MM.1S (cell line): ENCODE data around the gene GUCY1B1.
"Not testable (repeated sequence)": the region's sequence is repeated elsewhere in the genome, so short reads cannot be mapped to it uniquely, and the experiment has no call there.

ENCODE experiments used
- DNase-seq: peaks from one replicate; pipeline ENCODE4 v3.0.0-alpha.2; 2015
- H2AFZ ChIP-seq: fragments of 300-600 bp; sonication (generic); 2 replicates; pipeline ENCODE4 v1.6.0; 2016; ENCODE audit warnings: antibody characterized with exemption, low read length
- H3F3A ChIP-seq: fragments of 300-600 bp; sonication (generic); 2 replicates; pipeline ENCODE4 v1.6.1; 2016; ENCODE audit warnings: mild to moderate bottlenecking, antibody characterized with exemption, low read length, moderate library complexity, mixed read lengths; ENCODE audit not compliant: insufficient read depth
- H3K27ac ChIP-seq: fragments of 300-600 bp; sonication (generic); 2 replicates; pipeline ENCODE4 v1.5.1; 2016; ENCODE audit warnings: mild to moderate bottlenecking, low read length
- H3K27me3 ChIP-seq: fragments of 300-600 bp; sonication (generic); replicated peaks from 2 replicates; pipeline ENCODE4 v1.6.0; 2016; ENCODE audit warnings: low read length; ENCODE audit not compliant: insufficient read depth
- H3K36me3 ChIP-seq: fragments of 300-600 bp; sonication (generic); replicated peaks from 2 replicates; pipeline ENCODE4 v1.6.1; 2016; ENCODE audit warnings: mild to moderate bottlenecking, low read length, mixed read lengths; ENCODE audit not compliant: insufficient read depth
- H3K4me1 ChIP-seq: fragments of 300-600 bp; sonication (generic); 2 replicates; pipeline ENCODE4 v1.6.1; 2016; ENCODE audit warnings: low read length, mixed read lengths
- H3K4me2 ChIP-seq: fragments of 300-600 bp; sonication (generic); 2 replicates; pipeline ENCODE4 v1.6.0; 2016; ENCODE audit warnings: low read depth, low read length
- H3K4me3 ChIP-seq: fragments of 300-600 bp; sonication (generic); 2 replicates; pipeline ENCODE4 v1.5.1; 2016; ENCODE audit warnings: low read length, mixed read lengths
- H3K79me2 ChIP-seq: fragments of 300-600 bp; sonication (generic); 2 replicates; pipeline ENCODE4 v1.6.1; 2016; ENCODE audit warnings: mixed run types, low read length, mixed read lengths
- H3K9ac ChIP-seq: fragments of 300-600 bp; sonication (generic); 2 replicates; pipeline ENCODE4 v1.6.1; 2016; ENCODE audit warnings: low read length, mixed read lengths
- H3K9me2 ChIP-seq: fragments of 300-600 bp; sonication (generic); replicated peaks from 2 replicates; pipeline ENCODE4 v1.6.1; 2016; ENCODE audit warnings: mild to moderate bottlenecking, low read length, mixed read lengths; ENCODE audit not compliant: insufficient read depth
- H3K9me3 ChIP-seq: fragments of 300-600 bp; sonication (generic); replicated peaks from 2 replicates; pipeline ENCODE4 v1.6.1; 2016; ENCODE audit warnings: mild to moderate bottlenecking, low read length, mixed read lengths; ENCODE audit not compliant: insufficient read depth
- H4K20me1 ChIP-seq: fragments of 300-600 bp; sonication (generic); 2 replicates; pipeline ENCODE4 v1.6.1; 2016; ENCODE audit warnings: mild to moderate bottlenecking, low read length, moderate library complexity, mixed read lengths; ENCODE audit not compliant: insufficient read depth
- EZH2 ChIP-seq: fragments of 300-600 bp; sonication (generic); optimal IDR thresholded peaks from 2 replicates; pipeline ENCODE3; 2017; ENCODE audit warnings: low read depth, mild to moderate bottlenecking, antibody characterized with exemption, low read length, mixed read lengths
- EZH2phosphoT487 ChIP-seq: fragments of 300-600 bp; sonication (generic); IDR thresholded peaks from 2 replicates; pipeline ENCODE4 v1.6.1; 2018; ENCODE audit warnings: antibody characterized with exemption, low read length
- TF ChIP-seq, protein P1 (sequence below): fragments of 300-600 bp; sonication (generic); IDR thresholded peaks from 2 replicates; pipeline ENCODE4 v1.5.1; 2016; ENCODE audit warnings: antibody characterized with exemption, low read length, mixed read lengths

The GUCY1B1 gene

DNA sequence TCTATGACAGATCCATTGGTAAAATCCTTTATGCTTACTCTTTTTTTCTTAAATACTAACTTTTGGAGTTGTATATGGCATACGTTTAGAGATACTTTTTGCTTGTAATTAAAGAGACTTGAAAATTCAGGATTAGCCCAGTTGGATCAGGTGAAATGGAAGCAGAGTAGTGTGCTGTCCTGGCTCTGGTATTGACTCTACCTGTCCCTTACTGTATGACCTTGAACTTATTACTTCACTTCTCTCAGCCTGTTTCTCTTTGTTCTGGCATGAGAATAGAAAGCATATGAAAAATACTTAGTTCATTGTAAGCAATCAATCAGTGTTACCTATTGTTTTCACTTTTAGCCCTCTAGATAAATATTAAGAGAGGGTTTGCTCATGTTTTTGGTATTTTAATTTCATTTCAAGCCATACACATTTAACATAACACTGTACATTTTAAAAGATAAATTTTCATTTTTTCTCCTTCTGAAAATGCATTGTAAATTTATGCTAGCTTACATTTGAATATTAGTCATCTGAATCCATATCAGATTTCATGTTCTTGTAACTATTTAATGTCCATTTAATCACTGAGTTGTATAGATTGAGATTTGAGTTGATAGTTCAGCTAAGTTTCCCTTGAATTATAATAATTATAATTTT, 35.9 kb downstream of the GUCY1B1 start:
- TF ChIP-seq EZH2, result no peak
- H3K4me3 ChIP-seq, result no peak overlapping the region
- no peaks in the 10 kb centered on the region for H3F3A ChIP-seq
- no peaks in the 10 kb centered on the region for H3K9me3 ChIP-seq
- no peaks in the 10 kb centered on the region for H3K36me3 ChIP-seq
- no peak overlapping the region for H2AFZ ChIP-seq
- no peaks in the 10 kb centered on the region for H3K9me2 ChIP-seq
- H3K27ac ChIP-seq, result no peak overlapping the region
- no peak overlapping the region for H3K4me2 ChIP-seq
- no peaks in the 10 kb centered on the region for H3K27me3 ChIP-seq
- H3K4me1 ChIP-seq, result peaks cover under 1% of the 10 kb centered on the region; the same call in 1 of the 2 replicates
- H3K9ac ChIP-seq, result no peak overlapping the region
- no peak for DNase-seq
- no peaks in the 10 kb centered on the region for H3K79me2 ChIP-seq
- no peaks in the 10 kb centered on the region for H4K20me1 ChIP-seq

DNA sequence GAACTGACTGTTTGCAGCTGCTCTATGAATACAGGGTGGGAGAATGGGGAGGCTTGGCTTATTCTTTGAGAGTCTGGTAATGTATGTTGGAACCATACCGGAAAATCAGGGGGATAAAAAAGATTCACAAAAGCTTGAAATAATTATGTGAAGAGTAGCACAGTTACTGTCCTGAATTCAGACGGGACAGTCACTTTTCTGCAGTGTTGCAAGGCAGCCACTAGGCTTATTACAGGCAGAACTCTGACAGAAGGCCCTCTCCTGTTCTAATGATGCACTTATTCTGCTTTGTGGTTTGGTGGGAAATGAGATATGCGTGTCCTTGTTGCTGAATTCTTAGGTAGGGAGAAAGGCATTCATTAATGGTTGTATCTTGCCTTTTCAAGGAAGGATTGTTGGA, 37.2 kb downstream of the GUCY1B1 start:
- H3F3A ChIP-seq, result no peaks in the 10 kb centered on the region
- no peak overlapping the region for H2AFZ ChIP-seq
- no peaks in the 10 kb centered on the region for H3K9me2 ChIP-seq
- peak; percentile 37 for DNase-seq
- no peaks in the 10 kb centered on the region for H3K36me3 ChIP-seq
- no peaks in the 10 kb centered on the region for H3K9me3 ChIP-seq
- H3K4me2 ChIP-seq, result no peak overlapping the region
- no peaks in the 10 kb centered on the region for H3K79me2 ChIP-seq
- TF ChIP-seq, protein P1, sequence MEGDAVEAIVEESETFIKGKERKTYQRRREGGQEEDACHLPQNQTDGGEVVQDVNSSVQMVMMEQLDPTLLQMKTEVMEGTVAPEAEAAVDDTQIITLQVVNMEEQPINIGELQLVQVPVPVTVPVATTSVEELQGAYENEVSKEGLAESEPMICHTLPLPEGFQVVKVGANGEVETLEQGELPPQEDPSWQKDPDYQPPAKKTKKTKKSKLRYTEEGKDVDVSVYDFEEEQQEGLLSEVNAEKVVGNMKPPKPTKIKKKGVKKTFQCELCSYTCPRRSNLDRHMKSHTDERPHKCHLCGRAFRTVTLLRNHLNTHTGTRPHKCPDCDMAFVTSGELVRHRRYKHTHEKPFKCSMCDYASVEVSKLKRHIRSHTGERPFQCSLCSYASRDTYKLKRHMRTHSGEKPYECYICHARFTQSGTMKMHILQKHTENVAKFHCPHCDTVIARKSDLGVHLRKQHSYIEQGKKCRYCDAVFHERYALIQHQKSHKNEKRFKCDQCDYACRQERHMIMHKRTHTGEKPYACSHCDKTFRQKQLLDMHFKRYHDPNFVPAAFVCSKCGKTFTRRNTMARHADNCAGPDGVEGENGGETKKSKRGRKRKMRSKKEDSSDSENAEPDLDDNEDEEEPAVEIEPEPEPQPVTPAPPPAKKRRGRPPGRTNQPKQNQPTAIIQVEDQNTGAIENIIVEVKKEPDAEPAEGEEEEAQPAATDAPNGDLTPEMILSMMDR, result peak; percentile 48
- TF ChIP-seq EZH2 (no peak), EZH2phosphoT487 (no peak)
- no peaks in the 10 kb centered on the region for H4K20me1 ChIP-seq
- no peaks in the 10 kb centered on the region for H3K27me3 ChIP-seq
- H3K9ac ChIP-seq, result no peak overlapping the region
- no peak overlapping the region for H3K4me3 ChIP-seq
- no peaks in the 10 kb centered on the region for H3K4me1 ChIP-seq
- H3K27ac ChIP-seq, result no peak overlapping the region

GRCh38 chr4:155797581-155797980, 38.8 kb downstream of the GUCY1B1 start:
- not testable (repeated sequence) for H3F3A ChIP-seq, H3K27ac ChIP-seq, H3K9me3 ChIP-seq, H3K4me1 ChIP-seq, H3K27me3 ChIP-seq, H2AFZ ChIP-seq, H3K36me3 ChIP-seq, DNase-seq, H3K4me2 ChIP-seq, H3K9ac ChIP-seq, H3K9me2 ChIP-seq, H3K4me3 ChIP-seq, H3K79me2 ChIP-seq, H4K20me1 ChIP-seq

- Histone ChIP-seq H3K4me3 (no peak overlapping the region), H3K9me3 (no peaks in the 10 kb centered on the region), H4K20me1 (no peaks in the 10 kb centered on the region), H3K27ac (no peak overlapping the region), H3K9ac (no peak overlapping the region), H3K9me2 (no peaks in the 10 kb centered on the region), H3K79me2 (no peaks in the 10 kb centered on the region), H3K4me1 (no peaks in the 10 kb centered on the region), H2AFZ (no peak overlapping the region), H3K4me2 (no peak overlapping the region), H3K36me3 (no peaks in the 10 kb centered on the region), H3F3A (no peaks in the 10 kb centered on the region), H3K27me3 (no peaks in the 10 kb centered on the region)
- TF ChIP-seq EZH2 (no peak), EZH2phosphoT487 (no peak)
- TF ChIP-seq, protein P1, result no peak
- DNase-seq, result no peak
These were observed 40.4 kb downstream of the GUCY1B1 start for GRCh38 chr4:155799116-155799793.
